Medulla oblongata (tissue), 1 donor: ENCODE results near the gene ENO1.
A peak's percentile ranks its signal among the peaks of the same experiment; 100 is the strongest.

ENCODE experiments used
- DNase-seq: peaks from one replicate; pipeline ENCODE4 v3.0.0-alpha.2; 2015; ENCODE audit errors: extremely low spot score

Gene ENO1

GRCh38 chr1:8870616-8871538 is 7.6 kb downstream of the ENO1 start:
- no peak for DNase-seq

GRCh38 chr1:8870103-8870502 is 8.4 kb downstream of the ENO1 start:
- no peak for DNase-seq

- no peak for DNase-seq
These were observed 10.5 kb downstream of the ENO1 start for GRCh38 chr1:8867878-8868567.

- DNase-seq = no peak
These were observed 11.6 kb downstream of the ENO1 start for GRCh38 chr1:8866792-8867415.

GRCh38 chr1:8866173-8866791 is 12.2 kb downstream of the ENO1 start:
- no peak for DNase-seq

- DNase-seq = no peak
These were observed 13.7 kb downstream of the ENO1 start for GRCh38 chr1:8864713-8865344.

GRCh38 chr1:8863794-8864233 is 14.7 kb downstream of the ENO1 start:
- no peak for DNase-seq

GRCh38 chr1:8863138-8863537 is 15.3 kb downstream of the ENO1 start:
- DNase-seq = no peak

- no peak for DNase-seq
These were observed 16.0 kb downstream of the ENO1 start for GRCh38 chr1:8862528-8862927.

- DNase-seq = peak; percentile 75
These were observed 17.6 kb downstream of the ENO1 start for GRCh38 chr1:8860738-8861516.

GRCh38 chr1:8858888-8859706 is 19.4 kb downstream of the ENO1 start:
- peak; percentile 70 for DNase-seq

GRCh38 chr1:8858112-8858668 is 20.3 kb downstream of the ENO1 start:
- DNase-seq = no peak

- DNase-seq = no peak
These were observed 21.6 kb downstream of the ENO1 start for GRCh38 chr1:8856689-8857412.

- no peak for DNase-seq
These were observed 24.2 kb downstream of the ENO1 start for GRCh38 chr1:8854240-8854639.

GRCh38 chr1:8851060-8851459 is 27.4 kb downstream of the ENO1 start:
- DNase-seq = no peak

- peak; percentile 98 for DNase-seq
These were observed 29.7 kb downstream of the ENO1 start for GRCh38 chr1:8848663-8849386.

GRCh38 chr1:8847990-8848389 is 30.5 kb downstream of the ENO1 start:
- no peak for DNase-seq

GRCh38 chr1:8846263-8846662 is 32.2 kb downstream of the ENO1 start:
- no peak for DNase-seq
